Spinal cord (tissue), 10 donors: ENCODE measurements around the gene RAPGEF5. TPM values are rescaled to one million over a fixed set of nuclear protein-coding genes. Genes with fewer than 3 reads are reported as not detected.
A peak's percentile ranks its signal among the peaks of the same experiment; 100 is the strongest.

Source experiments
- DNase-seq, 6 donors: peaks; one replicate each; pipeline versions ENCODE4 v3.0.0 to v3.0.0-alpha.2; 2013 to 2015; ENCODE audit warnings: low spot score in 6 of 6, low read depth in 4 of 6
- H3K27ac ChIP-seq: one replicate; pipeline ENCODE4 v1.5.1; 2013; ENCODE audit warnings: low read depth, low read length, control low read depth
- H3K27me3 ChIP-seq: one replicate; pipeline ENCODE4 v1.6.1; 2013; ENCODE audit warnings: low read length; ENCODE audit not compliant: control insufficient read depth, insufficient read depth
- H3K36me3 ChIP-seq: one replicate; pipeline ENCODE4 v1.6.1; 2013; ENCODE audit warnings: low read length; ENCODE audit not compliant: control insufficient read depth, insufficient read depth
- H3K4me1 ChIP-seq: one replicate; pipeline ENCODE4 v1.6.1; 2013; ENCODE audit warnings: low read length; ENCODE audit not compliant: control insufficient read depth, insufficient read depth
- H3K4me3 ChIP-seq: one replicate; pipeline ENCODE4 v1.5.1; 2013; ENCODE audit warnings: low read depth, low read length, control low read depth
- H3K9me3 ChIP-seq: one replicate; pipeline ENCODE4 v1.6.1; 2013; ENCODE audit warnings: low read length; ENCODE audit not compliant: control insufficient read depth, insufficient read depth
- WGBS: methylation state at CpG from one replicate; pipeline ENCODE4 v1.1.5; 2013; ENCODE audit warnings: missing lambda C conversion rate; ENCODE audit not compliant: insufficient coverage; 5-methylcytosine and 5-hydroxymethylcytosine counted together
- long read RNA-seq, 4 donors: transcript quantifications; one replicate each; lab custom pipeline, GENCODE V29; 2026
- polyA plus RNA-seq, 2 donors: library from polyadenylated mRNA; unstranded; fragments of 120-200 nt; gene quantifications; one replicate each; pipeline ENCODE4 v1.2.1, GENCODE V29; 2013; ENCODE audit not compliant: insufficient read length in 2 of 2
- total RNA-seq, 2 donors: library from RNA; depleted of rRNA in 1 of 2; stranded (reverse); fragments of 120-200 nt in 1 of 2; fragments of >200 nt in 1 of 2; gene quantifications; one replicate each; pipeline versions ENCODE4 v1.2.3 to v1.2.4, GENCODE V29; 2013 to 2014
- donor health status: healthy.

RAPGEF5 gene
- 100 to 1,000 TPM in 1 of 2 donors, 10 to 100 TPM in 1; 76.4 to 121 TPM for total RNA-seq
- 10 to 100 TPM; 19.5 to 21.2 TPM for polyA plus RNA-seq
- long read RNA-seq, donor 1, full-length matches to known transcripts = 1 of 1 reads
- long read RNA-seq, donor 1, partial matches to known transcripts = 0 of 1 reads
- long read RNA-seq, donor 1, other reads (novel, unspliced or antisense) = 0 of 1 reads
- long read RNA-seq, donor 2 = 0 reads
- long read RNA-seq, donor 3, full-length matches to known transcripts = 1 of 1 reads
- long read RNA-seq, donor 3, partial matches to known transcripts = 0 of 1 reads
- long read RNA-seq, donor 3, other reads (novel, unspliced or antisense) = 0 of 1 reads
- long read RNA-seq, donor 4 = 0 reads

- Histone ChIP-seq H3K4me3 (peak within 1 kb of the TSS; percentile 27), H3K27me3 (peaks cover 10% of the 10 kb centered on the region), H3K9me3 (peaks cover 5% of the 10 kb centered on the region), H3K4me1 (peaks cover 12% of the 10 kb centered on the region), H3K36me3 (no peaks in the 10 kb centered on the region), H3K27ac (no peak within 1 kb of the TSS)
- WGBS = under 1% methylated on average over 82 of the region's 95 CpGs
- DNase-seq = peak in 3 of 6 donors; percentile 12 to 70 (median 62)
Measured at GRCh38 chr7:22356701-22357310, at the start of gene RAPGEF5. RAPGEF5 (minus strand) TSS chr7:22357154; CDS start chr7:22357060, 94 bp downstream.

GRCh38 chr7:22406715-22407114, 49.8 kb upstream of the RAPGEF5 start:
- H3K4me3 ChIP-seq = no peak overlapping the region
- no peaks in the 10 kb centered on the region for H3K27me3 ChIP-seq
- H3K4me1 ChIP-seq = no peaks in the 10 kb centered on the region
- H3K9me3 ChIP-seq = no peaks in the 10 kb centered on the region
- WGBS = 95% methylated on average over 4 of the region's 4 CpGs
- DNase-seq = no peak
- H3K27ac ChIP-seq = no peak overlapping the region
- H3K36me3 ChIP-seq = no peaks in the 10 kb centered on the region

GRCh38 chr7:22404421-22405023, 47.6 kb upstream of the RAPGEF5 start:
- H3K27me3 ChIP-seq = no peaks in the 10 kb centered on the region
- no peaks in the 10 kb centered on the region for H3K36me3 ChIP-seq
- H3K9me3 ChIP-seq = no peaks in the 10 kb centered on the region
- H3K27ac ChIP-seq = no peak overlapping the region
- H3K4me3 ChIP-seq = no peak overlapping the region
- no peaks in the 10 kb centered on the region for H3K4me1 ChIP-seq
- WGBS = no CpG with 5 or more reads among the region's 3 CpGs
- no peak for DNase-seq

- Histone ChIP-seq H3K27me3 (no peaks in the 10 kb centered on the region), H3K4me1 (no peaks in the 10 kb centered on the region), H3K4me3 (no peak overlapping the region), H3K27ac (no peak overlapping the region), H3K36me3 (no peaks in the 10 kb centered on the region), H3K9me3 (no peaks in the 10 kb centered on the region)
- no peak for DNase-seq
- WGBS = 92% methylated on average over 2 of the region's 2 CpGs
Measured at GRCh38 chr7:22403344-22403743, 46.4 kb upstream of the RAPGEF5 start.

- no peak for DNase-seq
- no peaks in the 10 kb centered on the region for H3K9me3 ChIP-seq
- H3K4me1 ChIP-seq = no peaks in the 10 kb centered on the region
- H3K27me3 ChIP-seq = no peaks in the 10 kb centered on the region
- no peaks in the 10 kb centered on the region for H3K36me3 ChIP-seq
- no peak overlapping the region for H3K4me3 ChIP-seq
- H3K27ac ChIP-seq = no peak overlapping the region
- 92% methylated on average over 2 of the region's 2 CpGs for WGBS
Measured at GRCh38 chr7:22402250-22402649, 45.3 kb upstream of the RAPGEF5 start.

- WGBS = no CpG with 5 or more reads among the region's 3 CpGs
- no peaks in the 10 kb centered on the region for H3K4me1 ChIP-seq
- no peaks in the 10 kb centered on the region for H3K27me3 ChIP-seq
Measured at GRCh38 chr7:22400936-22401553, 44.1 kb upstream of the RAPGEF5 start.

GRCh38 chr7:22400150-22400814, 43.3 kb upstream of the RAPGEF5 start:
- Histone ChIP-seq H3K27me3 (no peaks in the 10 kb centered on the region), H3K9me3 (no peaks in the 10 kb centered on the region), H3K36me3 (no peaks in the 10 kb centered on the region), H3K27ac (no peak overlapping the region), H3K4me1 (no peaks in the 10 kb centered on the region), H3K4me3 (no peak overlapping the region)
- WGBS = 88% methylated on average over 5 of the region's 10 CpGs
- no peak for DNase-seq

More at GRCh38 chr7:22400936-22401553, 44.1 kb upstream of the RAPGEF5 start:
- H3K36me3 ChIP-seq = no peaks in the 10 kb centered on the region
- DNase-seq = peak in 1 of 6 donors; percentile 9
- no peaks in the 10 kb centered on the region for H3K9me3 ChIP-seq
- no peak overlapping the region for H3K27ac ChIP-seq
- H3K4me3 ChIP-seq = no peak overlapping the region

GRCh38 chr7:22399546-22399945, 42.6 kb upstream of the RAPGEF5 start:
- WGBS = no CpG with 5 or more reads among the region's 2 CpGs
- Histone ChIP-seq H3K4me1 (no peaks in the 10 kb centered on the region), H3K9me3 (no peaks in the 10 kb centered on the region), H3K27ac (no peak overlapping the region), H3K27me3 (no peaks in the 10 kb centered on the region), H3K4me3 (no peak overlapping the region), H3K36me3 (no peaks in the 10 kb centered on the region)
- no peak for DNase-seq

GRCh38 chr7:22399091-22399490, 42.1 kb upstream of the RAPGEF5 start:
- Histone ChIP-seq H3K4me1 (no peaks in the 10 kb centered on the region), H3K36me3 (no peaks in the 10 kb centered on the region), H3K27ac (no peak overlapping the region), H3K27me3 (no peaks in the 10 kb centered on the region), H3K9me3 (no peaks in the 10 kb centered on the region), H3K4me3 (no peak overlapping the region)
- no peak for DNase-seq
